GM18951 (cell line): ENCODE measurements around the gene MSH4.
"Not testable (repeated sequence)": the region's sequence is repeated elsewhere in the genome, so short reads cannot be mapped to it uniquely, and the experiment has no call there.

Source experiments
- POLR2A ChIP-seq: IDR thresholded peaks from 4 replicates; pipeline ENCODE4 v1.6.1; 2011; ENCODE audit warnings: mild to moderate bottlenecking; ENCODE audit not compliant: insufficient read length, insufficient read depth; ENCODE audit errors: extremely low read depth
- in situ Hi-C: fragments of 300-500 bp; cut with MboI; formaldehyde crosslinking; loops from one replicate; pipeline ENCODE4 v1.12.0; 2022; ENCODE audit warnings: low sequenced_read_pairs, mixed read lengths, inconsistent platforms; ENCODE audit not compliant: unreplicated experiment

The MSH4 gene

DNA sequence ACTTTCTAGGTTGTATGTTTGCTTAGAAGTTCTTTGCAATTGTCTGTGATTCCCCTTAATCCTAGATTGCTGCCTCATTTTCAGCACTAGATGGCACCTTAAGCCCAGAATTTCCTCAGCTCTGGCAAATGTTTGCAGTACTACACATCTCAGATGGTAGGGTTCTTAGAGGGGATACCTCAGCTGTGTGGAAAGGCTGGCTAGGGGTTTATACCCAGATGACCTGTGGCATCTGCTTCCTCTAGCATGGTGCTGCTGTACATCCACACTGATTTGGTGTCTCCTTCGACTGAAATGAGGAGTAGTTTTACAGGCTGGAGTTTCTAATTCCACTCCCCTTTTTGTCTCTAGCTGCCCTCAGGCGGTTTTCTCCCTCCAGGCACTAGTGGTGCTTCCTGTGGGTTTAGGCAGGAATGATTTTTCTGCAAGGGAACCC lies 112.1 kb downstream of the MSH4 start:
- TF ChIP-seq POLR2A: no peak
- in situ Hi-C loops: no loop called here

DNA sequence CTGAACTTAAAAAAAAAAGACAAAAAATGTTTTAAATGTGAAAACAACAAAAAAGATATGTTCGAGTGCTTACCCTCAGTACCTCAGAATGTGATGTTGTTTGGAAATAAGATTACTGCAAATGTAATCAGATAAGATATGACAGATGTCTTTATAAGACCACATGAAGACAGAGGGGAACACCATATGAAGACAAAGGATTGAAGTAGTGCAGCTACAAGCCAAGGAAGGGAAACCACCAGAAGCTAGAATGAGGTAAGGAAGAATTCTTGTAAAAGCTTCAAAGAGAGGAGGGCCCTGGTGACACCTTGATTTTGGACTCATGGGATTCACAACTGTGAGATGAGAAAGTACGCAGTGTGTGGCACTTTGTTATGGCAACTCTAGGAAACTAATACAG lies 120.2 kb downstream of the MSH4 start:
- TF ChIP-seq POLR2A: no peak
- in situ Hi-C loops: no loop called here

DNA sequence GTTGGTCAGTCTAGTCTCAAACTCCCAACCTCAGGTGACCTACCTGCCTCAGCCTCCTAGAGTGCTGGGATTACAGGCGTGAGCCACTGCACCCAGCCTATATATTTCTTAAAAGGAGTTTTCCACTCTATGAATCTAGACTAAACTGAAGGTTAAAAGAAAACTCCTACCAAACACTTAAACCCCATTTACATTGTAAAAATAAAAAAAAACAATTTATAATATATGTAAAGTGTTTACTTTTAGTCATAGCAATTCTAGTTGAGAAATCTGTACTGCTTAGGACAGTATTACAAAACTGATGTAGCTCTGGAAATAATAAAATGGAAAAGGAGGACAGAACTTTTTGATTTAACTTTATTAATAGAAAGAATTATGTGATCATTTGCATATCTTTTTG lies 126.0 kb downstream of the MSH4 start:
- TF ChIP-seq POLR2A: no peak

GRCh38 chr1:75932304-75932703 lies 135.6 kb downstream of the MSH4 start, which contains the start of gene ASB17:
ASB17 (minus strand) TSS chr1:75932404; CDS start chr1:75932291, 113 bp downstream.
- TF ChIP-seq POLR2A: no peak
- in situ Hi-C loops: no loop called here

More for the DNA sequence above, 126.0 kb downstream of the MSH4 start:
- in situ Hi-C loops: no loop called here

DNA sequence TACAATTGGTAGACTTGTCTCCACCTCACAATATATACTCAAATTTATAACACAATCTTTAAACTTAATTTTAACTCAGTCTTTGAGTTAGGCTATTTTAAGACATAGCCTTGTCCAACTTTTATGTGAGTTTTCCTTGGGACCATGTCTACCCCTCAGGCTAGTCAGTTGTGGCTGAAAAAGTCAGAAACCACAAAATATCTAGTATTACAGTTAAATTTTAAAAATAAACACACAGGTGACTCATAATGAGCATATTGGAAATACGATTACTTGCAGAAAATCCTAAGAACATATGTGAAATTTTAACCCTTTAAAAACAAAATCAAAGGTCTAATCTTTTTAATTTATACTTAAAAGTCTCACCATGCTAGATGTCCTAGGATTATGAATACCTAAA lies 140.4 kb downstream of the MSH4 start:
- in situ Hi-C loops: no loop called here

GRCh38 chr1:75943037-75943436 lies 146.4 kb downstream of the MSH4 start:
- in situ Hi-C loops: not testable (repeated sequence)

More for the DNA sequence above, 140.4 kb downstream of the MSH4 start:
- TF ChIP-seq POLR2A: no peak

DNA sequence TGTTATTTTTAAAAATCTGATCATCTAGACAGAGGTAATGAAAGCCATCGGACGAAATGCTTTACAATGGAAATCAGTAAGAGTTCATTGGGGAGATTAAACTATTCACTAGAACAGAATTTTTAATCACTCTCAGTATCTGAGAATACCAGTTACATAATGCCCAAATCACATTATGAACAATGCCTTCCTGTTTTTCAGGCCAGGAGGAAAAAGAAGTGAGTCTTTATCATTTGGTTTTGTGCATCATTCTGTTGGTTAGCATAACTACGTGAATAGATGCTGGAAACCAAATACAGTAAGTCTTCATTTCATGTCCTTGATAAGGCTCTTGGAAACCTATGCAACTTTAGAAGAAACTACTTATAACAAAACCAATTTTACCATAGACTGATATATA lies 153.5 kb downstream of the MSH4 start:
- TF ChIP-seq POLR2A: no peak
- in situ Hi-C loops: no loop called here

DNA sequence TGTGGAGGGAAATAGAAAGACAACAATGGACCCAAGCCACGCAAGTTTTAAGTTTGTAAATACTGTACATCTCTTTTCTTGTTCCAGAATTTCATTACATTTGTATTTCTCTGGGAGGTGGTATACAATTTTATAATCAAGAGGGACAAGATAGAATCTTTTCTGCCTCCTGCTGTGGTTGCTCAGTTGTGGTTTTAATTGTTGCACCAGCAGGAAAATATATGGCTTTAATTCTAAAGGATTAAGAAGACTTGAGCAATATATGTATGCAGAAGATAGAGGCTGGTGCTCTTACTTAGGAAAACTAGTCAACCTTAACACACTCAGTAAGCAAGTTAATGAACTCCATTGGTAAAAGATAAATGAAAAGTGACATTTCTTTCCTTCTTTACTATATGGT lies 155.3 kb downstream of the MSH4 start:
- TF ChIP-seq POLR2A: no peak
- in situ Hi-C loops: no loop called here

DNA sequence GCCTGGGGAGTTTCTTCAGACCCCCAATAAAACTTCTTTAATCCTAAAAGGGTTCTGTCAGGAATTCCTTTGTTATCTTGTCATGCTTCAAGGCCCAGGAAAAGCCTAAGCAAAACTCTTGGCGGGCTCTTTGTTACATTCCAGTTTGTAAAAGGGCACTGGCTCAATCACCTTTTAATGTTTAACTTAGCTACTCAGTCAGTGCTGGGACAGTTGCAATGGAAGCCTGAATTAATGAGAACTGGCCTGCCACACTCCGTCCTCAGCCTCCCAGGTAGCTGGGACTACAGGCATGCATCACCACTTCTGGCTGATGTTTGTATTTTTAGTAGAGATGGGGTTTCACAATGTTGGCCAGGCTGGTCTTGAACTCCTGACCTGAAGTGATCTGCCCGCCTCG lies 156.8 kb downstream of the MSH4 start:
- in situ Hi-C loops: no loop called here
- TF ChIP-seq POLR2A: no peak

GRCh38 chr1:75954586-75954985 lies 157.9 kb downstream of the MSH4 start:
- in situ Hi-C loops: no loop called here
- TF ChIP-seq POLR2A: no peak
